HepG2 (cell line): Measurements from ENCODE around the gene IFT22. TPM values are rescaled to one million over a fixed set of nuclear protein-coding genes. Genes with fewer than 3 reads are reported as not detected.

Experiments
- EEA1 ChIP-seq: sonication (generic); formaldehyde crosslinking; IDR thresholded peaks from 2 replicates; pipeline ENCODE4 v1.5.1; 2020; ENCODE audit warnings: mild to moderate bottlenecking, missing genetic modification reagents, borderline replicate concordance
- KIAA2018 ChIP-seq: sonication (generic); formaldehyde crosslinking; IDR thresholded peaks from 2 replicates; pipeline ENCODE4 v1.5.0; 2020; ENCODE audit warnings: mild to moderate bottlenecking, missing genetic modification reagents, borderline replicate concordance
- KLF11 ChIP-seq: IDR thresholded peaks from 2 replicates; pipeline ENCODE4 v1.6.1; 2016; ENCODE audit warnings: missing compliant biosample characterization
- PBX2 ChIP-seq: IDR thresholded peaks from 2 replicates; pipeline ENCODE4 v1.6.1; 2016; ENCODE audit warnings: control low read depth
- RBFOX2 ChIP-seq: fragments of 200-400 bp; formaldehyde crosslinking; IDR thresholded peaks from 2 replicates; pipeline ENCODE4 v1.6.1; 2017; ENCODE audit warnings: low read depth, mild to moderate bottlenecking, low read length
- ZBTB7B ChIP-seq: sonication (generic); formaldehyde crosslinking; IDR thresholded peaks from 2 replicates; pipeline ENCODE4 v1.4.0; 2020; ENCODE audit warnings: missing genetic modification reagents
- ZC3H13 ChIP-seq: sonication (generic); formaldehyde crosslinking; IDR thresholded peaks from 2 replicates; pipeline ENCODE4 v1.8.1; 2023; ENCODE audit warnings: mild to moderate bottlenecking, missing genetic modification reagents, moderate library complexity
- ZFP62 ChIP-seq: sonication (generic); formaldehyde crosslinking; IDR thresholded peaks from 2 replicates; pipeline ENCODE4 v1.4.0; 2020; ENCODE audit warnings: missing genetic modification reagents
- ZNF18 ChIP-seq: sonication (generic); formaldehyde crosslinking; IDR thresholded peaks from 2 replicates; pipeline ENCODE4 v1.8.0; 2022; ENCODE audit warnings: mild to moderate bottlenecking, missing genetic modification reagents; ENCODE audit not compliant: insufficient replicate concordance
- ZNF567 ChIP-seq: sonication (generic); formaldehyde crosslinking; IDR thresholded peaks from 2 replicates; pipeline ENCODE4 v1.8.1; 2023; ENCODE audit warnings: mild to moderate bottlenecking, missing genetic modification reagents, borderline replicate concordance
- ZNF691 ChIP-seq: sonication (generic); formaldehyde crosslinking; IDR thresholded peaks from 2 replicates; pipeline ENCODE4 v1.4.0; 2020; ENCODE audit warnings: missing genetic modification reagents, low read depth, mild to moderate bottlenecking, borderline replicate concordance
- ZNF777 ChIP-seq: sonication (generic); formaldehyde crosslinking; IDR thresholded peaks from 2 replicates; pipeline ENCODE4 v1.4.0; 2020; ENCODE audit warnings: missing genetic modification reagents
- ZNF781 ChIP-seq: sonication (generic); formaldehyde crosslinking; IDR thresholded peaks from 2 replicates; pipeline ENCODE4 v1.5.1; 2020; ENCODE audit warnings: borderline replicate concordance, mild to moderate bottlenecking, missing genetic modification reagents; ENCODE audit errors: not compliant biosample characterization
- ZNF891 ChIP-seq: sonication (generic); formaldehyde crosslinking; IDR thresholded peaks from 2 replicates; pipeline ENCODE4 v1.5.0; 2020; ENCODE audit warnings: mild to moderate bottlenecking, missing genetic modification reagents
- polyA plus RNA-seq, 8 experiments: library from polyadenylated mRNA; depleted of rRNA in 3 of 8; stranded (reverse) in 7 of 8; unstranded in 1 of 8; fragments of >200 nt; fragmentation: Illumina TruSeq in 4 of 8; extraction: Trizol in 4 of 8; gene quantifications; 2 replicates each; pipeline versions ENCODE4 v1.2.1 to v1.2.3, GENCODE V29; 2011 to 2016; ENCODE audit warnings: low read depth in 4 of 8, missing spikeins in 1 of 8, mixed read lengths in 1 of 8; ENCODE audit not compliant: insufficient read depth in 1 of 8
- total RNA-seq, 5 experiments: library from RNA; depleted of rRNA; stranded (reverse); fragments of >200 nt; fragmentation: Illumina TruSeq; extraction: Trizol; gene quantifications; 2 replicates each; pipeline ENCODE4 v1.2.3, GENCODE V29; 2016; ENCODE audit warnings: low read depth in 1 of 5

Gene IFT22
- total and polyA plus RNA-seq, 2 of the 13 experiments (the other 11 are each of a cell fraction or from before 2014, with no cell fraction given) = 8.9 to 14.5 TPM

GRCh38 chr7:101299511-101300464, 21.8 kb downstream of the IFT22 start (continued):
- TF ChIP-seq KIAA2018 (CRISPR knock-in tag) = no peak
- TF ChIP-seq ZNF567 (CRISPR knock-in tag) = no peak
- no peak for TF ChIP-seq ZFP62 (CRISPR knock-in tag)
- TF ChIP-seq ZNF781 (CRISPR knock-in tag) = no peak
- TF ChIP-seq PBX2 (CRISPR knock-in tag) = no peak
- TF ChIP-seq ZNF891 (CRISPR knock-in tag) = 0 out of 2 replicates have a peak, but pooled peaks have one; percentile 35
- TF ChIP-seq RBFOX2 = no peak
- peak; percentile 37 for TF ChIP-seq ZNF18 (CRISPR knock-in tag)
- no peak for TF ChIP-seq ZNF691 (CRISPR knock-in tag)
- no peak for TF ChIP-seq ZC3H13
- TF ChIP-seq EEA1 (CRISPR knock-in tag) = no peak
- no peak for TF ChIP-seq ZBTB7B
- peak; percentile 88 for TF ChIP-seq ZNF777 (CRISPR knock-in tag)
- TF ChIP-seq KLF11 = no peak
